Activated CD4-positive, alpha-beta T cell treated with anti-CD3 and anti-CD28 coated beads for 36 hours (primary cell): ENCODE data around the gene ZNF24. TPM values are rescaled to one million over a fixed set of nuclear protein-coding genes. Genes with fewer than 3 reads are reported as not detected.

Experiments used
- ATAC-seq: fragments of 200-7000 bp; cut with Tn5 transposase; one replicate; pipeline ENCODE4 v1.10.0; 2021; ENCODE audit warnings: mild to moderate bottlenecking, moderate library complexity
- CTCF ChIA-PET: fragments of 350-600 bp; sonication (Branson Sonifier 250); formaldehyde crosslinking; loops from one replicate; lab custom pipeline; 2021; ENCODE audit warnings: antibody characterized with exemption; lab: Charles Lee
- POLR2A ChIA-PET: fragments of 350-600 bp; sonication (Branson Sonifier 250); formaldehyde crosslinking; loops from one replicate; lab custom pipeline; 2021; ENCODE audit warnings: antibody characterized with exemption, inconsistent platforms; lab: Charles Lee
- DNase-seq: peaks from one replicate; pipeline ENCODE4 v3.0.0-alpha.2; 2020
- H3K27ac Mint-ChIP-seq: one replicate; pipeline ENCODE4 v1.8.0; 2021; ENCODE audit warnings: mixed read lengths
- H3K27me3 Mint-ChIP-seq: one replicate; pipeline ENCODE4 v1.8.0; 2021; ENCODE audit warnings: mixed read lengths
- H3K36me3 Mint-ChIP-seq: one replicate; pipeline ENCODE4 v1.8.0; 2021; ENCODE audit warnings: low read depth, mixed read lengths
- H3K4me1 Mint-ChIP-seq: one replicate; pipeline ENCODE4 v1.8.0; 2021; ENCODE audit warnings: mixed read lengths
- H3K4me3 Mint-ChIP-seq: one replicate; pipeline ENCODE4 v1.8.0; 2021; ENCODE audit warnings: mild to moderate bottlenecking, moderate library complexity, mixed read lengths
- H3K9me3 Mint-ChIP-seq: one replicate; pipeline ENCODE4 v1.8.0; 2021; ENCODE audit warnings: low read depth, mixed read lengths
- intact Hi-C, 2 experiments: fragments of 100-400 bp; cut with DNase I in 1 of 2; cut with micrococcal nuclease in 1 of 2; formaldehyde crosslinking; loops; one replicate each; pipeline versions ENCODE4 v1.14.2 to v1.15.1; 2022 to 2024; cut with DNase I, micrococcal nuclease
- total RNA-seq, 2 experiments: library from RNA; stranded (reverse); gene quantifications; one replicate each; pipeline ENCODE4 v1.2.3, GENCODE V29; 2021

Gene ZNF24
- total RNA-seq, 2 experiments from 2014 or later, result 31.7 to 50.9 TPM

DNA sequence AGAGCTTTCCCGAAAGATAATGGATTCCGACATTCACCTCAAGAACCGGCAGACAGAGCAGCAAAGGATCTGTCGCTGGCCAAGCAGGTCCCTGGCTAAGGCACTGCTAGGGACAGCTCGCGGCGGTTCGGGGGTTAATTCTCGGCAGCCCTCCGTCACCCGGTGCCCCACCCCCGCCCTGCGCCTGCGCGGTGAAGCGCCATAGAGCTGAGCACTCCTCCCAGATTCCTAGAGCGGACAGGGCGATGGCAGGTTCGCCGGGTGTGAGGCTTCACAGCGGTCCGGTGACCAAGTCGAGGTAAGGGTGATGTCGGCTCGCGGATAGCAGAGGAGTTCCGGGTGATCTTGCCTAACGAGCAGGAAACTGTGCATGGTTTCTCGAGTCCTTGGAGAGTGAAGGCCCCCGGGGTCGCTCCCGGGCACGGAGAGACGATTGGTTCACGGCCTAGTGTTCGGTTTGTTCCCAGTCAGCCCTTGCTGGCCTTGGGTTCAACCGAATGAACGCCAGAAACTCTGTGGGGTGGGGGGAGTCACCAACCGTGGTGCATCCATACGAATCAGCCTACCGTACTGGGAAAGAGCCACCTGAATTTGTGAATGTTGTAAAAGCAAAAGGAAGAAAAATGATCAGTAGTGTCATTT is 54.0 kb downstream of the ZNF24 start, which contains the start of gene ZSCAN30:
Gene ZSCAN30, minus strand, starts transcription at position 136 of the 642 bp plus-strand sequence. CDS start 25,877 bp downstream, outside the sequence.
- peak; percentile 97 for ATAC-seq
- Mint-ChIP-seq H3K9me3 (peaks cover 6% of the 10 kb centered on the region), H3K36me3 (peaks cover 52% of the 10 kb centered on the region), H3K4me1 (peaks cover 45% of the 10 kb centered on the region), H3K4me3 (peak within 1 kb of the TSS; percentile 96), H3K27ac (peak within 1 kb of the TSS; percentile 96), H3K27me3 (no peaks in the 10 kb centered on the region)
- ChIA-PET CTCF (interaction anchor here (0.7 to 1.7 kb wide), 5 partner anchors 16 to 260 kb away, joined by 3 to 6 read pairs (median 3); no protein-coding TSS in a partner anchor), POLR2A (interaction anchor here (0.7 to 1.0 kb wide), 4 partner anchors 8 to 54 kb away, joined by 3 to 4 read pairs (median 4); partner anchors contain the start of gene ZNF24)
- intact Hi-C loops, result loop anchor here (1.0 to 5.0 kb wide), 10 partner anchors 23 to 837 kb away; partner anchors contain the start of genes ZNF24 (in 2 of the 2), ZNF397 (in 2 of the 2), ELP2 (in 1 of the 2) and INO80C (in 1 of the 2)
- DNase-seq, result peak; percentile 97

- DNase-seq (peak; percentile 59), ATAC-seq (peak; percentile 57)
- Mint-ChIP-seq H3K4me1 (peaks cover 45% of the 10 kb centered on the region), H3K27ac (peak overlapping the region; percentile 96), H3K27me3 (no peaks in the 10 kb centered on the region), H3K4me3 (peak overlapping the region; percentile 96), H3K36me3 (peaks cover 50% of the 10 kb centered on the region), H3K9me3 (peaks cover 4% of the 10 kb centered on the region)
- intact Hi-C loops, result loop anchor here (1.0 to 5.0 kb wide), 10 partner anchors 22 to 838 kb away; partner anchors contain the start of genes INO80C (in 2 of the 2), ZNF24 (in 2 of the 2), ZNF397 (in 2 of the 2) and ELP2 (in 1 of the 2)
- ChIA-PET CTCF (interaction anchor here (0.6 to 2.3 kb wide), 7 partner anchors 9 to 260 kb away, joined by 3 to 9 read pairs (median 3); no protein-coding TSS in a partner anchor), POLR2A (interaction anchor here (0.7 to 1.0 kb wide), 4 partner anchors 8 to 54 kb away, joined by 3 to 4 read pairs (median 4); partner anchors contain the start of gene ZNF24)
Measured at GRCh38 chr18:35289727-35290093, 54.5 kb downstream of the ZNF24 start.

DNA sequence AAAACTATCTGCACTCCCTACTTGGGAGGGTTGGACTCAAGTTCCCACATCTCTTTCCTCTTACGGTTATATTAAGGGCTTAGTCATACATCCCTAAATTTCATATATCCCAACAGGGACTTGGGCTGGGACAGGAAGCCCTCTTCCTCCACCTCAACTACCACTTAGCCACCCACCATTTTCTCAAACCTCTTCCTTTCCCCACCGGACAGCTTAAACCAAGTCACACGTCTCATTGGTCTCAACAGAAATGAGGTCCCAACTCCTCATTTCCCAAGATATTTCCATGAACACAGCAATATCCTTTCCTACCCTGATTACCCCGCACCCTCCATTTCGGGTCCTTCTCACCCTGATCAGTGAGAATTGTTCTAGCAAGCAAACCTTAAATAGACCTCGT is 54.9 kb downstream of the ZNF24 start:
- H3K4me1 Mint-ChIP-seq, result peaks cover 45% of the 10 kb centered on the region

GRCh38 chr18:35284841-35285240 is 59.4 kb downstream of the ZNF24 start:
- CTCF ChIA-PET, result interaction anchor here (0.7 kb wide), 1 partner anchor 210 kb away, joined by 4 read pairs; no protein-coding TSS in a partner anchor
- POLR2A ChIA-PET, result interaction anchor here (1.0 kb wide), 1 partner anchor 189 kb away, joined by 7 read pairs; no protein-coding TSS in a partner anchor
- H3K27me3 Mint-ChIP-seq, result no peaks in the 10 kb centered on the region
- H3K4me1 Mint-ChIP-seq, result peaks cover 31% of the 10 kb centered on the region
- peaks cover 7% of the 10 kb centered on the region for H3K9me3 Mint-ChIP-seq
- ATAC-seq (no peak), DNase-seq (no peak)
- no peak overlapping the region for H3K27ac Mint-ChIP-seq
- no peak overlapping the region for H3K4me3 Mint-ChIP-seq
- H3K36me3 Mint-ChIP-seq, result peaks cover 37% of the 10 kb centered on the region
- intact Hi-C loops, result no loop called here

More for the DNA sequence above, 54.9 kb downstream of the ZNF24 start:
- DNase-seq, result no peak
- intact Hi-C loops, result loop anchor here in 1 of 2 experiments (1.0 kb wide), 2 partner anchors 22 to 208 kb away; partner anchors contain the start of gene INO80C
- Mint-ChIP-seq H3K36me3 (peaks cover 46% of the 10 kb centered on the region), H3K27me3 (no peaks in the 10 kb centered on the region), H3K4me3 (peak overlapping the region; percentile 96), H3K27ac (peak overlapping the region; percentile 96), H3K9me3 (peaks cover 4% of the 10 kb centered on the region)
- ATAC-seq, result no peak
- ChIA-PET CTCF (interaction anchor here (0.6 to 2.3 kb wide), 8 partner anchors 8 to 259 kb away, joined by 3 to 9 read pairs (median 4); no protein-coding TSS in a partner anchor), POLR2A (interaction anchor here (0.9 kb wide), 1 partner anchor 9 kb away, joined by 3 read pairs; no protein-coding TSS in a partner anchor)

GRCh38 chr18:35283923-35284794 is 60.1 kb downstream of the ZNF24 start:
- Mint-ChIP-seq H3K4me1 (peaks cover 28% of the 10 kb centered on the region), H3K27ac (no peak overlapping the region), H3K4me3 (no peak overlapping the region), H3K27me3 (no peaks in the 10 kb centered on the region), H3K36me3 (peaks cover 34% of the 10 kb centered on the region), H3K9me3 (peaks cover 8% of the 10 kb centered on the region)
- ATAC-seq (no peak), DNase-seq (no peak)
- intact Hi-C loops, result no loop called here
- ChIA-PET CTCF (interaction anchor here (0.6 to 1.6 kb wide), 3 partner anchors 17 to 210 kb away, joined by 3 to 5 read pairs (median 4); no protein-coding TSS in a partner anchor), POLR2A (interaction anchor here (1.0 kb wide), 1 partner anchor 188 kb away, joined by 7 read pairs; no protein-coding TSS in a partner anchor)

DNA sequence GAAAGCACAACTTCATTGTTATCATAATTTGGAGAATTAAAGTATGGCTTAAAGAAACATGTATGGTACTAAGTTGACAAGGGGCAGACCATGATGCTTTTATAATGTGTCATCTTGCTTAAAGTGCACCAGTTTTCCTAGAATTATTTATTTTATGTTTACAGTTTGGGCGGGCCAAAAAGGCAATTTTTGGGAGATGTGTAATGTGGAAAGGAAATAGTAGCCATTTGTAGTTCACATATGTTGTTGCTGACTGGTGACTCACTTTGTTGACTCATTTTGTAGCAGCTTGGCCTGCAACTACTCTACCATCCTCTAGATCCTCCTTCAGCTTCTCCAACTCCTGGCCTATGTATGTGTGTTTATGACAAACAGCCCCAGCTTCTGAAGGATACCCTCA is 61.9 kb downstream of the ZNF24 start:
- no peak for DNase-seq
- H3K4me1 Mint-ChIP-seq, result peaks cover 28% of the 10 kb centered on the region
- intact Hi-C loops, result no loop called here
- ChIA-PET CTCF (interaction anchor here (1.6 kb wide), 1 partner anchor 52 kb away, joined by 5 read pairs; no protein-coding TSS in a partner anchor), POLR2A (no interaction called here)
- peaks cover 29% of the 10 kb centered on the region for H3K36me3 Mint-ChIP-seq
- H3K9me3 Mint-ChIP-seq, result peaks cover 10% of the 10 kb centered on the region
- H3K27me3 Mint-ChIP-seq, result no peaks in the 10 kb centered on the region
- H3K27ac Mint-ChIP-seq, result no peak overlapping the region
- ATAC-seq, result peak; percentile 79
- no peak overlapping the region for H3K4me3 Mint-ChIP-seq

Other genes starting within 250 kb of the ZNF24 start
- 10 to 100 TPM; 21.3 to 21.9 TPM for gene ZNF397, start 103.4 kb downstream of the ZNF24 start, total RNA-seq
- 10 to 100 TPM; 24.2 to 25.4 TPM for gene ZSCAN30, start 54.2 kb downstream of the ZNF24 start, total RNA-seq
- 1 to 10 TPM in 1 of 2 experiments, under 1 TPM in 1; 0.47 to 1.1 TPM for gene ZNF396, start 32.9 kb upstream of the ZNF24 start, total RNA-seq
- gene INO80C, start 153.5 kb upstream of the ZNF24 start, total RNA-seq, result 10 to 100 TPM; 30.8 to 37.4 TPM
- gene GALNT1, start 237.3 kb upstream of the ZNF24 start, total RNA-seq, result 10 to 100 TPM; 22.5 to 35.8 TPM